WI38 (cell line): ENCODE data around the gene SYCP2.

Experiments used
- H3K4me3 ChIP-seq: 2 replicates; pipeline ENCODE4 v1.5.1; 2011; ENCODE audit warnings: low read depth, mild to moderate bottlenecking, control low read depth, low read length
- CTCF ChIP-seq: IDR thresholded peaks from 2 replicates; pipeline ENCODE4 v1.5.1; 2012; ENCODE audit warnings: low read depth, mild to moderate bottlenecking, control low read depth, low read length

SYCP2 gene

GRCh38 chr20:59830665-59831023, 102.8 kb downstream of the SYCP2 start:
- no peak for TF ChIP-seq CTCF
- H3K4me3 ChIP-seq: no peak overlapping the region

GRCh38 chr20:59829786-59830664, 103.4 kb downstream of the SYCP2 start:
- H3K4me3 ChIP-seq: no peak overlapping the region
- TF ChIP-seq CTCF: no peak

- H3K4me3 ChIP-seq: no peak overlapping the region
- no peak for TF ChIP-seq CTCF
These were observed 104.2 kb downstream of the SYCP2 start for GRCh38 chr20:59829054-59829785.

- H3K4me3 ChIP-seq: no peak overlapping the region
- TF ChIP-seq CTCF: no peak
These were observed 105.0 kb downstream of the SYCP2 start for GRCh38 chr20:59828125-59829053.

GRCh38 chr20:59827138-59828056, 106.0 kb downstream of the SYCP2 start:
- no peak for TF ChIP-seq CTCF

GRCh38 chr20:59825944-59826759, 107.3 kb downstream of the SYCP2 start:
- no peak for TF ChIP-seq CTCF
- no peak overlapping the region for H3K4me3 ChIP-seq

More at GRCh38 chr20:59827138-59828056, 106.0 kb downstream of the SYCP2 start:
- no peak overlapping the region for H3K4me3 ChIP-seq
